Activated gamma-delta T cell treated with Interleukin-2 at 50 U/mL for 16 hours (primary cell): ENCODE results near the gene COL6A1.
"Not testable (repeated sequence)": the region's sequence is repeated elsewhere in the genome, so short reads cannot be mapped to it uniquely, and the experiment has no call there.

Experiments used
- DNase-seq: peaks from one replicate; pipeline ENCODE4 v3.0.0-alpha.2; 2020

Gene COL6A1

DNA sequence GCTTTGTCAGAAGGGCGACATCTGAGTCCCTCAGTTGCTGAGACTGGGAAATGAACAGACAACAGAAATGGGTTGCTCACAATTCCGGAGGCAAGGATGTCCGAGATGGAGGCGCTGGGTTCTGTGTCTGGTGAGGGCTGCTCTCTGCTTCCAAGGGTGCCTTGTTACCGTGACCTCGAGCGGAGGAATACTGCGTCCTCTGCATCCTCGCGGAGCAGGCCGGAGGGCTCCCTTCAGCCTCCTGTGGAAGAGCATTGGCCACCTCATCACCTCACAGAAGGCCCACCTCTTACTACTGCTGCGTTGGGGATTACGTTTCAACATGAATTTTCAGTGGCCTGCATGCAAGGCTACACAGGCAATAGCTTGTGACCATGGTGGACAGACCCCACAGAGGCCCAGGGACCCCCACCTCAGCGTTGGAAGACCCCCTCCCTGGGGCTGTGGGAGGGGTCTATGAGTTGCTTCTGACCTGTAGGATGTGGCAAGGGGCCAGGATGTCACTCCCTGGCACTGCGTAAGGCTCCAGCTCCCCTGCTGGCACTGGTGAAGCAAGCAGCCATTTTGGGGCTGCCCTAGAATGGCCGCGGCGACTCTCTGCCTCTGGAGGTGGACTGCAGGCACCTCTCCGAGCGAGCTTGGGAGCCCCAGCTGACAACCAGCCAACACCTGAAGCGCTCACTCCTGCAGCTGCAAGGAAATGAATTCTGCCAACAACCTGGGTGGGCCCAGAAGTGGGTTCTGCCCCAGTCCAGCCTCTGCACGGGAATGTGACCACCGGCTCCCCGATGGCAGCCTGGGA lies 36.3 kb upstream of the COL6A1 start:
- DNase-seq: no peak

DNA sequence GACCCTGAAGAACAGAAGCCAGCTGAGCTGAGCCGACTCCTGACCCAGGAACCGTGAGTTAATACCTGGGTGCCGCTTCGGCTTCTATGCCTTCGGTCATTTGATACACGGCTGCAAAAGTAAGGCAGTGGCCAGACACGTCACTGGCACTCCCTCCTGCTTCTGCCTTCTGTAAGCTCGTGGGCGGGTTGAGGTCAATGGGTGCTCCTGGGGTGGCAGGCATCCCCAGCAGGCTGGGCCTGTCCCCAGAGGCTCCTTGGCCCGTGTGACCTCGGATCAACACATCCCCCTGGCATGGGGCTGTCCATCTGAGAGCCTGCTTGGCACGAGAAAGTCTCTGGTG lies 35.7 kb upstream of the COL6A1 start:
- no peak for DNase-seq

DNA sequence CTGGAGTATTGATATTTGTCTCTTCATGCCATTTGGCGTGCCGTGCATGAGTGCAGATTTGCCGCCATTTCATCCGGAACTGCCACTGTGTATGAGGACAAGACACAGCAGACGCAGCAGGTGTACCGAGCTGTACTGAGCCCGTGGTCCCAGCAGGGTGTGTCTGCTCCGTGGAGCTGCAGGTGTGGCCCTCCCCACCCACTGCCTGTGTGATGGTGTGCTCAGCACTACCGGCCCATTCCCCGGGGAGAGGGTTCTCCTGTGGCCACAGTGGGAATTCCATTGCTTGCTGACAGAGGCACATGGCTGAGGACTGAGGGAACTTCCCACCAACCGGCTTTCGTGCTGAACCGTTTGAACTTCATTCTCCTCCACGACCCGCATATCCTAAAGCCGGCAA lies 34.3 kb upstream of the COL6A1 start:
- no peak for DNase-seq

DNA sequence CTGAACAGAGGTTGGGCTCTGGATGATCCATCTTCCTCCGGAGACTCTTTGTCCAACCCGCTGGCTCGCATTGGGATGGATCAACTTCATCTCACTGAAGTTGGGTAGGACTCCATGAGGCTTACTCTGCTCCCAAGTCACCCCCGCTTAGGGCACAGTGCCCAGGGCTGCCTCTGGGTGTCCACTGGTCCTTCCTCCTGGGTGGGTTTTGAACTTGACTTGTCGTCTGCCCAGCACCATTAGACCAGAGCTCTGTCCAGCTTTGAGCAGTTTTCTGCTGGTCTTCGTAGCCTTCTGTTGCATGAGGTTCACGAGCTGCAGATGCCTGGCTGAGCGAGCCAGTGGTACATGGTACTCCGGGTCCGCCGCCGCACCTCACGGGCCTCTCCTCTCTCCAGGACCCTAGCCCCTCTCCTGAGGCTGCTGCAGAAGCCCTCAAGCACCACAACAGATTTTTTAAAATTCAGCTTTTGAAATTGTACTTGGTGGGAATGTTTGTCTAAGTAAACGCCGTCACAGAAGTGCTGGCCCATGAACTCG lies 33.8 kb upstream of the COL6A1 start:
- DNase-seq: no peak

DNA sequence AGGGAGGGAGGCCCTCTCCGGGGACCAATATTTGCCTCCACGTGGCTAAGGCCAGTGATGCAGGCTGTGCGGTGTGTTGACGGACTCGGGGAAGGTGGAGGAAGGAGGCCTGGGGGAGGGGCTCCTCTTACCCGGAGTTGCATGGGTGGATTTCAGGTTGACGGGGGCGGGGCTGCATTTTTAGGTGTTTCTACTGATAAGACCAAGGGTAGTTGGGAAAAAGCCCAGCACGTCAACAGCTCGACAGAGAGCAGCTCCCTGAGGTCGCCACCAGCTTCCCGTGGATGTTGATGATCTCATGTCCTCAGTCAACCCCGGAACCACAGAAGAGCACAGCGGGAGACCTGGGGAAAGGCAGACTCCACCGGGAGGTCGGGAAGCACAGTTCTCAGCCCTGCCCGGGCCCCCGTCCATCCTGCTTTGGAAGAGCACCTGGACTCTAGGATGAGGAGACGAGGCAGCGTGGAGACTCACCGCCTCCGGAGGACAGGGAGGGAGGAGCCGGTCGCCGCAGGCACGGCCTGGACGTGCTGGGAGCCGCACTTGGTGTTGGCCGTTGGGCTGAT lies 32.9 kb upstream of the COL6A1 start:
- DNase-seq: no peak

DNA sequence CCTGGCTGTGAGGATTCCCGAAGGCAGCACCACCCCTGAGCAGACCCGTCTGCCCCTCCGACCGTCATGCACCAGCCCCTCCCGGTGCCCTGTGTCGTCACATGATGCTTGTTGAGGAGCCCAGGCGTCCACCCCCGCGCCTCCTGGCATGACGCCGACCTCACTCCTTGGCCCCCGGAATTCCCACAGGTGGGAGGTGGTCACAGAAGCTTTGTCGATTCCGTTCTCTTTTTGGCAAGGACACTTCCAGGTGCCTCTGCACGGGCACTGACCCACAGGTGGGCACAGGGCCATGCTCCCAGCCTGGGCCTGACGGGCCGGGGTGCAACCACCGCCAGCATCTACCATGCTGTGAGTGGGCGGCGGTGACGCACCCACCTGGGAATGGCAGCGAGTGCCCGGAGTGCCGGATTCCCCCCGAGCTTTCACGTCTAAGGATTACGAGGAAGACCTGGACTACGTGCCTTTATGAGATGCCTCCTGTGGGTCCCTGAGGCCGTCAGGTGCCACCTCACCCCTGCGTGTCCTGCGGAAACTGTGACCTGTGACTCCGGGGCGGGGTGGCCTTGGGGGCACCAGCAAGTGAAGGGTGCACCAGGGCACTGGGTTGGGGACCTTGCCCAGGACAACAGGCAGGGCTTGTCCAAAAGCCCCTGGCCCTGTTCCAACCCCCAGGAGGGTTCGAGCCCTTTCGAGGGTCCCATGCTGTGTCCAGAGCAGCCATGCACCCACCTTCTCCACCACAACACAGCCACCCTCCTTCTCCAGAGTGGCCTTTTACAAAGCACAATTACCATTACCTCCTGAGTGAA lies 31.4 kb upstream of the COL6A1 start:
- no peak for DNase-seq

DNA sequence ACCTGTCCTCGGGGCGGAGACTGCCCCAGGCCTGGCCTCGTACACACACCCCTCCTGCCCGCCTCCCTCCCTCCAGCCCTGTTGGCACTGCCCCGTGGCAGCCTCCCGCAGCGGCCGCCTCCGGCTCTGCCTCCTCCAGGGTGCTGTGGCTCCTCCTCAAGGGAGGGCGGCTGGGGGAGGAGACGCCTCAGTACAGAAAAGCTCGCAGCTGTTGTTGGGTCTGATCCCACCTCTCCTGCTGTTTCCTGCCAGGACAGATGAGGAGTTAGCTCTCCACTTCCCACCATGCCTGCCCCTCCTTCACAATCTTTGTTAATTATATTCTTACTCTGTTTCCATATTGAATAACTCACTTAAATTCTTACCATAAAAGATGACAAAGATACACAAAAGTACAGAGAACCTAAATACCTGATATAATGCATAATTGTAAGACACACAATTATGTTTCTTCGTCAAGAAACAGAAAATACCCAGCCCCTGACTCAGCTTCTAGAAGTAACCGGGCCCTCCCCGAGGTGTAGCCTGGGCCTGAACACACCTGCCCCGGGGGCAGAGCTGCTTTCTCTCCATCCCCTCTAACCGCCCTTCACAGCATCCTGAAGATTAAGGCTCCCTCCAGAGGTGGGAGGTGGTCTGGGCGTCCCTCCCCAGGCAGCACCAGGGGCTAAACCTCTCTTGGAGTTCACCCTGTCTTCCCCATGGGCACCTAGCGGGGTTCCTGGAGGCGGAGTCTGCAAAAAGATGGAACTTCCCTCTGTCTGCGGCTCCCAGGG lies 30.6 kb upstream of the COL6A1 start:
- DNase-seq: no peak

DNA sequence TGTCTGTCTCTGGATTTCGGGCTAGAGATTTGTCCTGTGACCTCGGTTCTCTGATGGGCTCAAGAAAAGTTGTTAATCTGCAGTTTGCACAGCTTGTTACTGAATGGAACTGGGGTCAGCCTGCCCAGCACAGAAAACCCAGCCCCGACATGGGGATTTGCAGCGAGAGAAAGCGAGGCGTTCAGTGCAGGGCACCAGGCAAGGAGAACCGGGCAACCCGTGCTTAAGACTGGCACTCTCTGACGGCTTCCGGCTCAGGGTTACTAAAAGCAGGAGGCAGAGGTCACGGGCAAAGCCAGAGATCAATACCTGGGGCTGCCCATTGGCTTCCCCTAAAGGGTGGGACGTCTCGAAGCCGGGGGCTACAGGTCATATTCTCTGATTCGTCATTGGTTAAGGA lies 29.9 kb upstream of the COL6A1 start:
- DNase-seq: no peak

DNA sequence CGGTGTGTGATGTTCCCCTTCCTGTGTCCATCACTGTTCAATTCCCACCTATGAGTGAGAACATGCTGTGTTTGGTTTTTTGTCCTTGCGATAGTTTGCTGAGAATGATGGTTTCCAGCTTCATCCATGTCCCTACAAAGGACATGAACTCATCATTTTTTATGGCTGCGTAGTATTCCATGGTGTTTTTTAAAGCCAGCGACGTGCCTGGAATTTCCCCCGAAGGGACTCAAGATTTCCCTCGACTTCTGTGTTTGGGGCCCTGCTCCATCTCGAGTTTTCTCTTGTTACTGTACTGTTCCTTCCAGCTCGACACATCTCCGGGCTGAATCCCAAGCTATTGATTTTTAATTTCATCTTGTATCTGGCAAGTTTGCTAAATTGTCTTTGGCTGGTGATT lies 29.0 kb upstream of the COL6A1 start:
- not testable (repeated sequence) for DNase-seq

DNA sequence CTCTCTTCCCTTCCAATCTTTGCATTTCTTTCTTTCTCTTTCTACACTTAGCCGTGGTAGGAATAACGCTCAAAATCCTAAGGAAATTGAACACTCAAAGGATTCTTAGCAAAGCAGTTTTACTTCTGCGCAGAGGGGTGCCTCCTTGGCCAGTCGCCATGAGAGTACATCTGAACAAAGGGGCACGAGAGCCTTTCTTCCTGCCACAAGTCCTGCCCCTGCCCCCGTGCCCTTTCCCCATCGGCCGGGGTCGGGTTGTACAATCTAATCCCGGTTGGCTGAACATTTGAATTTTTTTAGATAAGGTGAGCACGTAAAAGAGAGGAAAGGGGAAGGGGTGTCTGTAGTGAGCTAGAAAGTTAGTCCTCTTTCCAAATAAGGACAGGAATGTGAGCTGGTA lies 28.6 kb upstream of the COL6A1 start:
- DNase-seq: no peak

DNA sequence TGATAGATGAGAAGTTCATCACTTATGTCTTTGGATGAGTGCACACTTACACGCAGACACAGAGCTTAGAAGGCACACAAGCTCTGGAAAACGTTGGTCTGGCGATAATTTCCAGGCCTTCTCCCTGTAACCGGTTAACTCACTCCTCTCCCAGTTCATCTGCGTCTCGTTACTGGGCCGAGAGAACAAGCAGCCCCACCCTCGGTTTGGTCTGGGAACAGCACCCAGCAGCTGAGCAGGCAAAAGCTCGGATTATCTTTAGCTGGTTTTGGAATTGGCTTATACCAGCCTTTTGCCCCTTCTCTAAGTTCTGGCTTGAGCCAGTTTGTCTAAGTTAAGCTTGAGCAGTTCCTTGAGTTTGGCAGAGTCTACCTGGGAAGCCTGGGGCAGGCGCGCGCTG lies 27.3 kb upstream of the COL6A1 start:
- no peak for DNase-seq

DNA sequence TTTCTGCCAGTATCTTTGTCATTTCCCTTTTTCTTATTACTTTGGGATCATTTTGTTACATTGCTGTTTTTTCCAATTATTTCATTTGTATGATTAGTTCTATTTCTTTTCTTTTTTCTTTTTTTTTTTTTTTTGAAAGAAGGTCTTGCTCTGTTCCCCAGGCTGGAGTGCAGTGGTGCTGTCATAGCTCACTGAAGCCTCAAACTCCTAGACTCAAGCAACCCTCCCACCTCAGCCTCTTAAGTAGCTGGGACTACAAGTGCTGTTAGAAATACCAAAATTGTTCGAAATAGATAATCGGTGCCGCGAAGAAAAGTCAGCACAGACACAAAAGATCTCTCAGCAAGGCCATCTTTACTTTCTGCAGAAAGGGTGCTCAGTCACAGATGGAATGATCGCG lies 26.6 kb upstream of the COL6A1 start:
- DNase-seq: no peak

DNA sequence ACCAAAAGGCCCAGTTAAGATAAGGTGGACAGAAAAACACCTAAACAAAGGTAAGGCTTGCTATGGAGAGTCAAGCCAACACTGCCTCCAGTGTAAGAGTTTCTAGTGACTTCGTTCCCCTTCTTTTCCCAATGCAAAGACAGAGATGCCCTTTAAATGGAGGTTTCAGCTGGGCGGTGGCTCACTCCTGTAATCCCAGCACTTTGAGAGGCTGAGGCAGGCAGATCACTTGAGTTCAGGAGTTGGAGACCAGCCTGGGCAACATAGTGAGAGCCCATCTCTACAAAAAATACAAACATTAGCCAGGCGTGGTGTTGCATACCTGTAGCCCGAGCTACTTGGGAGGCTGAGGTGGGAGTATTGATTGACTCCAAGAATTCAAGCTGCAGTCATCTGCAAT lies 24.0 kb upstream of the COL6A1 start:
- no peak for DNase-seq

DNA sequence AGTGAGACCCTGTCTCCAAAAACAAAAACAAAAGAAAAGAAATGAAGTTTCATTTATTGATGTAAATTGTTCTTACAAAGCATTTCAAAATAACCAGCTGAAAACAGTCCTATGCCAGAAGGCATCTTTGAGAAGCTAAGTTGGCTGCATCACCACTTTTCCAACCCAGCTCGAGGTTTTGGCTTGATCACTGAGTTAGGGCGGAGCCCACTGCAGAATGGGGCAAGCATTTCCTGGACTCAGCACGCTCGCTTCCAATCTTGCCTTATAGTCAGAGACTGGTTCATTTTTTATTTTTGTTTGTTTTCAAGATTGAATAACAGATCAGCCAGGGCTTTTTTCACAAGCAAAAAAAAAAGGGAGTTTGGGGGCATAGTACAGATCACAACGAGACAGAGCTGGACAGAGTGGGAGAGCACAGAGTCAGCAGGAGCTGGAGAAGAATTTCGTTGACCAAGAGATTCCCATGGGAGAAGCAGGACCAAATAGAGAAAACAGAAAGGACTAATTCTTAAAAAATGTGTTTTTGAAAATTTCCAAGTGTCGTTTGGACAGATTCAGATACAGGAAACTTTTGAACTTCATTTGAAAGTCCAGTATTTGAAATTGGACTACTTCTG lies 23.5 kb upstream of the COL6A1 start:
- no peak for DNase-seq

DNA sequence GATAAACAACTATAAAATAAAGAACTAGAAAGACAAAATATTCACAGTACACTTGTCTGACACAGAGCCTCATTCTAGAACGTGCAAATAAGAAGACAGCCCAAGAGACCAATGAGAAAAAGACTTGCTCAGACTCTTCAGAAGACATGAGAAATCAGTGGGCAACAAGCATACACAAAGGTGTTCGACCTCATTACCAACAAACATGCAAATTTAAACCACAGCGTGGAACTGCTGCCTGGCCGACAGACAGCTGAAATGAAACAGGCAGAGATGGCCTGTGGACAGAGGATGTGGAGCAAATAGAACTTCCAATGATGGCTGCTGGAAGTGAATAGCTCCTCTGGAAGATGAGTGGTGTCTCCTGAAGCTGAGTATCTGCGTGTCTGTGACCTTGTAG lies 22.4 kb upstream of the COL6A1 start:
- no peak for DNase-seq

DNA sequence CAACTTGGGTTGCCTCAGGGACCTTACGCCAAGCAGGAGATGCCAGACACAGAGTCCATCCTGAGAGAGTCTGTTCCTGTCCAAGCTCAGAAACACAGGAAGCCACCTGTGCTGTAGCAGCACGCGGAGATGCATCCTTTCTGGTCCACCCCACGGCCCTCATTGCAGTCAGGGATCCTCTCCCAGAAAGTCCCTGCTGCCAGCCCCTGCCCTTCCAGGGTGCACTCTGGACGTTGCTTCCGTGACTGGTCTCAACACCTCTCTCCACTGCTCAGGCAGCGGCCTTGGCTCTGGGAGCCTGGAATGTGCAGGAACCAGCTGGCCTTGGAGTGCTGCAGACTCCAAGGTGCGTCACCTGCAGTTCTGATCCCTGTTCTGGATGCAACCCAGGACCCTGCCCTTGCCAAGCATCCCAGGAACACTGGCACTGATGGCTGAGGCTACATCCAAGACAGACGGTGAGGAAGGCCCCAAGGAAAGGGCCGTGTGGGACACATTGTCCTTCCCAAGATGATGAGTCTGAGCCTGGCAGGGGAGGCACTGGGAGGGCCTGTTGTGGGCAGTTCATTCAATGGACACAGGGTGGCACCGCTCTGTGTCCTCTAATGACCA lies 21.7 kb upstream of the COL6A1 start:
- no peak for DNase-seq

DNA sequence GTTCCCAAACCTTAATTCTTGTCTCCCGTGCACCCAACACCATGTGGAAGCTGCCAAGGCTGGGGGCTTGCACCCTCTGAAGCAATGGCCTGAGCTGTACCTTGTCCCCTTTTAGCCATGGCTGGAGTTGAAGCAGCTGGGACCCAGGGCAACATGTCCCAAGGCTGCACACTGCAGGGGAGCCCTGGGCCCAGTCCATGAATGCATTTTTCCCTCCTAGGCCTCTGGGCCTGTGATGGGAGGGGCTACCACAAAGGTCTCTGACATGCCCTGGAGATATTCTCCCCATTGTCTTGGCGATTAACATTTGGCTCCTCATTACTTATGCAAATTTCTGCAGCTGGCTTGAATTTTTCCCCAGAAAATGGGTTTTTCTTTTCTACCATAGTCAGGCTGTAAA lies 20.2 kb upstream of the COL6A1 start:
- not testable (repeated sequence) for DNase-seq

DNA sequence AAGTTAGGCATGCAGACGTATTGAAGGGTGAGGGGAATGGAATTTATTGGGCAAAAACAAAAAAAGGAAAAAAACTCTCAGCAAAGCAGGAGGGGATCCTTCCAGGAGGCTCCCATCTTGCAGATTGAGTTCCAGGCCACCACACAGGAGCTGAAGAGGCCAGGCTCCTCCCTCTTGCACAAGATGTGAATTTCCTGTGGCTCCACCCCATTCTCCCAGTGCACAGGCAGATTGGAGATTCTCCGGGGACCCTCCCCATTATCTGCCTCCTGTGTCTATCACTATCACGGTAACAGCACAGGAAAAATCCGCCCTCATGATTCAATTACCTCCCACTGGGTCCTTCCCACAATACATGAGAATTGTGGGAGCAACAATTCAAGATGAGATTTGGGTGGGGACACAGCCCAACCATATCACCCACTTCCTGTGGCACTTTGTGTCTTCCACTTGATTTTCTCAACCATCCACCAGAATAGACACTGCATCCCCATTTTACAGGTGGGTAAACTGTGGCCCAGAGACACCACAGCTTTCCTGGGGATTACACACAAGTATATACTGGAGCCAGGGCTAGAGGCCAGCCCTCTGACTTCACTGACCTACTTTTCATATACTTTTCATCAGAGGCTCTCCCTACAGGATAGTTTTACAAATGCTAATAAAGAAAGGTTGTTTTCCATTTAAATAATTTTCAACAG lies 18.9 kb upstream of the COL6A1 start:
- DNase-seq: no peak

DNA sequence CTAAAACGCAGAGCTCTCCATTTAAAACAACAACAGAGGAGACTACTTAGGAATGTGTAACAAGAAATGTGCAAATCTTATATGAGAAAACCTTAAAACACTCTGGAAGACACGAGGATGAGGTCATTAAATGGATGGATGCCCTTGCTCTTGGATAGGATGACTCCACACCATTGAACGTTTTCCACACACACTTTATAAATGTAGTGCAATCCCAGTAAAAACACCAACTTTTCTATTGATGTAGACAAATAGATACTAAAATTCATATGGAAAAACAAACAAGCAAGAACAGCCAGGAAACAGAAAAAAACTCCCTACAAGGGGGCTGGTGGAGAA lies 18.4 kb upstream of the COL6A1 start:
- no peak for DNase-seq

DNA sequence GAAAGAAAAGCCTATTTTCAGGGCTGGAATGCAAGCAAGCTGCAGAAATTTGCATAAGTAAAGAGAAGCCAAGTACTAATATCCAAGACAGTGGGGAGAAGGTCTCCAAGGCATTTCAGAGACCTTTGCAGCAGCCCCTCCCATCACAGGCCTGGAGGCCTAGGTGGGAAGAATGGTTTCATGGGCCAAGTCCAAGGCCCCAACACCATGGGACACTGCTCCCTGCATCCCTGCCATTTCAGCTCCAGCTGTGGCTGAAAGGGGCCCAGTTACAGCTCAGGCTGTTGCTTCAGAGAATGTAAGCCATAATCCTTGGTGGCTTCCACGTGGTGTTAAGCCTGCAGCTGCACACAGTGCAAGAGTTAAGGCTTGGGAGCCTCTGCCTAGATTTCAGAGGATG lies 16.9 kb upstream of the COL6A1 start:
- no peak for DNase-seq

DNA sequence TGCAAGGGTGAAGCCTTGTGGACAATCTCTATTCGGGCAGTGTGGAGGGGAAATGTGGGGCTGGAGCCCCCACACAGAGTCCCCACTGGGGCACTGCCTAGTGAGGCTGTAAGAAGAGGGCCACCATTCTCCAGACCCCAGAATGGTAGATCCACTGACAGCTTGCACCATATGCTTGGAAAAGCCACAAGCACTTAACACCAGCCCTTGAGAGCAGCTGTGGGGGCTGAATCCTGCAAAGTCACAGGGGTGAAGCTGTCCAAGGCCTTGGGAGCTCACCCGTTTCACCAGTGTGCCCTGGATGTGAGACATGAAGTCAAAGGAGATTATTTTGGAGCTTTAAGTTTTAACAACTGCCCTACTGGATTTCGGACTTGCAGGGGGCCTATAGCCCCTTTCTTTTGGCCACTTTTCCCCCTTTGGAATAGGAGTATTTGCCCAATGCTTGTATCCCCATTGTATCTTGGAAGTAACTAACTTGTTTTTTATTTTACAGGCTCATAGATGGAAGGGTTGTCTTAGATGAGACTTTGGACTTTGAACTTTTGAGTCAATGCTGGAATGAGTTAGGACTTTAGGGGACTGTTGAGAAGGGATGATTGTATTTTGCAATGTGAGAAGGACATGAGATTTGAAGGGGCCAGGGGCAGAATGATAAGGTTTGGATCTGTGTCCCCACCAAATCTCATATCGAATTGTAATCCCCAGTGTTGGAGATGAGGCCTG lies 16.3 kb upstream of the COL6A1 start:
- DNase-seq: no peak
